Activated CD4-positive, alpha-beta T cell treated with anti-CD3 and anti-CD28 coated beads, Interleukin-2, Interleukin-4, amounts not matched to agents 100 ng/mL and 50 ng/mL, durations not matched to agents 16 hours and 8 hours (primary cell): Measurements from ENCODE around the gene UGT1A6.
A peak's percentile ranks its signal among the peaks of the same experiment; 100 is the strongest.
"Not testable (repeated sequence)": the region's sequence is repeated elsewhere in the genome, so short reads cannot be mapped to it uniquely, and the experiment has no call there.

Experiments
- DNase-seq: peaks from one replicate; pipeline ENCODE4 v3.0.0-alpha.2; 2020; ENCODE audit warnings: low spot score

UGT1A6 gene

GRCh38 chr2:233686928-233687327, 5.8 kb upstream of the UGT1A6 start:
- no peak for DNase-seq

GRCh38 chr2:233688341-233688740, 4.3 kb upstream of the UGT1A6 start:
- DNase-seq: no peak

- DNase-seq: no peak
These were observed 3.7 kb upstream of the UGT1A6 start for GRCh38 chr2:233689031-233689430.

GRCh38 chr2:233689501-233689900, 3.2 kb upstream of the UGT1A6 start:
- no peak for DNase-seq

GRCh38 chr2:233690444-233690843, 2.2 kb upstream of the UGT1A6 start:
- no peak for DNase-seq

- no peak for DNase-seq
These were observed 952 bp upstream of the UGT1A6 start for GRCh38 chr2:233691443-233692433.

- no peak for DNase-seq
These were observed 1.3 kb downstream of the UGT1A6 start for GRCh38 chr2:233693963-233694362.

GRCh38 chr2:233698740-233699139, 6.0 kb downstream of the UGT1A6 start:
- no peak for DNase-seq

GRCh38 chr2:233699424-233700027, 6.8 kb downstream of the UGT1A6 start:
- no peak for DNase-seq

GRCh38 chr2:233700028-233700635, 7.4 kb downstream of the UGT1A6 start:
- DNase-seq: no peak

GRCh38 chr2:233700842-233701241, 8.2 kb downstream of the UGT1A6 start:
- not testable (repeated sequence) for DNase-seq

GRCh38 chr2:233702238-233702637, 9.5 kb downstream of the UGT1A6 start:
- DNase-seq: no peak

- DNase-seq: no peak
These were observed 13.3 kb downstream of the UGT1A6 start for GRCh38 chr2:233705911-233706506.

GRCh38 chr2:233706720-233707119, 14.0 kb downstream of the UGT1A6 start:
- no peak for DNase-seq

- no peak for DNase-seq
These were observed 15.4 kb downstream of the UGT1A6 start for GRCh38 chr2:233707940-233708644.

- no peak for DNase-seq
These were observed 16.3 kb downstream of the UGT1A6 start for GRCh38 chr2:233708942-233709341.

- DNase-seq: peak; percentile 70
These were observed 18.8 kb downstream of the UGT1A6 start for GRCh38 chr2:233711312-233712008.

- DNase-seq: no peak
These were observed 20.0 kb downstream of the UGT1A6 start, which contains the start of gene UGT1A5 for GRCh38 chr2:233712611-233713261. UGT1A5 (plus strand) TSS chr2:233712907; CDS start chr2:233712992, 85 bp downstream.

GRCh38 chr2:233713262-233713615, 20.5 kb downstream of the UGT1A6 start:
- DNase-seq: no peak

GRCh38 chr2:233714121-233714520, 21.4 kb downstream of the UGT1A6 start:
- no peak for DNase-seq

- no peak for DNase-seq
These were observed 25.9 kb downstream of the UGT1A6 start, which contains the start of gene UGT1A4 for GRCh38 chr2:233718552-233718951. UGT1A4 (plus strand) TSS chr2:233718736; CDS start chr2:233718821, 85 bp downstream.
